Smooth muscle cell (in vitro differentiated cells): Measurements from ENCODE around the gene KLHDC1. TPM values are rescaled to one million over a fixed set of nuclear protein-coding genes. Genes with fewer than 3 reads are reported as not detected.
"Not testable (repeated sequence)": the region's sequence is repeated elsewhere in the genome, so short reads cannot be mapped to it uniquely, and the experiment has no call there.

Source experiments
- DNase-seq: peaks from one replicate; lab custom pipeline; 2025; ENCODE audit not compliant: unreplicated experiment; lab: John Stamatoyannopoulos, UW
- H2AFZ ChIP-seq: fragments of 200-600 bp; sonication (generic); 2 replicates; pipeline ENCODE4 v1.6.0; 2016; ENCODE audit warnings: antibody characterized with exemption, low read depth, mild to moderate bottlenecking
- H3F3A ChIP-seq: fragments of 200-600 bp; sonication (generic); 2 replicates; pipeline ENCODE4 v1.6.0; 2017; ENCODE audit warnings: antibody characterized with exemption, low read depth
- H3K27ac ChIP-seq: fragments of 200-600 bp; sonication (generic); 2 replicates; pipeline ENCODE4 v1.5.1; 2016; ENCODE audit warnings: low read depth, mild to moderate bottlenecking
- H3K27me3 ChIP-seq: fragments of 200-600 bp; sonication (generic); 2 replicates; pipeline ENCODE4 v1.6.1; 2016; ENCODE audit warnings: low read depth, mild to moderate bottlenecking
- H3K36me3 ChIP-seq: fragments of 200-600 bp; sonication (generic); 2 replicates; pipeline ENCODE4 v1.5.1; 2016; ENCODE audit warnings: low read depth
- H3K4me1 ChIP-seq: fragments of 200-600 bp; sonication (generic); 2 replicates; pipeline ENCODE4 v1.5.1; 2016; ENCODE audit warnings: low read depth
- H3K4me2 ChIP-seq: fragments of 200-600 bp; sonication (generic); 2 replicates; pipeline ENCODE4 v1.6.0; 2016; ENCODE audit warnings: mild to moderate bottlenecking
- H3K4me3 ChIP-seq: fragments of 200-600 bp; sonication (generic); 2 replicates; pipeline ENCODE4 v1.5.1; 2016; ENCODE audit warnings: mild to moderate bottlenecking
- H3K79me2 ChIP-seq: fragments of 200-600 bp; sonication (generic); 2 replicates; pipeline ENCODE4 v1.6.0; 2016; ENCODE audit warnings: low read depth, mild to moderate bottlenecking
- H3K9ac ChIP-seq: fragments of 200-600 bp; sonication (generic); 2 replicates; pipeline ENCODE4 v1.6.0; 2016; ENCODE audit warnings: low read depth
- H3K9me3 ChIP-seq: fragments of 200-600 bp; sonication (generic); replicated peaks from 2 replicates; pipeline ENCODE4 v1.5.1; 2016; ENCODE audit warnings: low read depth
- H4K20me1 ChIP-seq: fragments of 200-600 bp; sonication (generic); 2 replicates; pipeline ENCODE4 v1.6.0; 2016; ENCODE audit warnings: low read depth
- CTCF ChIP-seq: fragments of 200-600 bp; sonication (generic); IDR thresholded peaks from 2 replicates; pipeline ENCODE4 v1.5.1; 2017; ENCODE audit warnings: borderline replicate concordance, mild to moderate bottlenecking, antibody characterized with exemption; ENCODE audit not compliant: insufficient read depth, poor library complexity, severe bottlenecking
- WGBS: methylation state at CpG from one replicate; pipeline ENCODE4 v1.1.7; 2016; ENCODE audit warnings: low lambda C conversion rate; 5-methylcytosine and 5-hydroxymethylcytosine counted together
- polyA plus RNA-seq: library from polyadenylated mRNA; unstranded; fragments of >200 nt; fragmentation: Nextera tagmentation; extraction: Ambion mirVana; gene quantifications from 2 replicates; pipeline ENCODE4 v1.2.1, GENCODE V29; 2016
- total RNA-seq: library from RNA; depleted of rRNA; stranded (reverse); fragments of >200 nt; gene quantifications from 2 replicates; pipeline ENCODE4 v1.2.3, GENCODE V29; 2014

Gene KLHDC1
- total and polyA plus RNA-seq, 2 experiments from 2014 or later, result 5.1 to 5.9 TPM

- no peak overlapping the region for H3K9ac ChIP-seq
- no peak overlapping the region for H2AFZ ChIP-seq
- H3K27me3 ChIP-seq, result no peaks in the 10 kb centered on the region
- H4K20me1 ChIP-seq, result no peaks in the 10 kb centered on the region
- DNase-seq, result no peak
- H3K79me2 ChIP-seq, result no peaks in the 10 kb centered on the region
- H3K4me2 ChIP-seq, result no peak overlapping the region
- H3K36me3 ChIP-seq, result no peaks in the 10 kb centered on the region
- 68% methylated on average over 1 of the region's 1 CpG for WGBS
- no peak overlapping the region for H3K4me3 ChIP-seq
- no peak overlapping the region for H3K27ac ChIP-seq
- TF ChIP-seq CTCF, result no peak
- no peaks in the 10 kb centered on the region for H3K9me3 ChIP-seq
- no peaks in the 10 kb centered on the region for H3F3A ChIP-seq
- no peaks in the 10 kb centered on the region for H3K4me1 ChIP-seq
Measured at GRCh38 chr14:49745191-49745590, 52.3 kb downstream of the KLHDC1 start.

GRCh38 chr14:49746476-49746875 is 53.6 kb downstream of the KLHDC1 start:
- not testable (repeated sequence) for H3K4me1 ChIP-seq, H3K4me3 ChIP-seq, H3K36me3 ChIP-seq, H3K4me2 ChIP-seq, H4K20me1 ChIP-seq, H3K27me3 ChIP-seq, H3K79me2 ChIP-seq, H3K9ac ChIP-seq, H2AFZ ChIP-seq, H3K27ac ChIP-seq, H3F3A ChIP-seq, DNase-seq, H3K9me3 ChIP-seq

GRCh38 chr14:49754570-49755097 is 61.7 kb downstream of the KLHDC1 start:
- TF ChIP-seq CTCF, result no peak
- Histone ChIP-seq H3K4me3 (no peak overlapping the region), H3K36me3 (no peaks in the 10 kb centered on the region), H2AFZ (no peak overlapping the region), H3K9me3 (no peaks in the 10 kb centered on the region), H3K27me3 (no peaks in the 10 kb centered on the region), H3K4me2 (no peak overlapping the region), H3K4me1 (no peaks in the 10 kb centered on the region), H3K79me2 (no peaks in the 10 kb centered on the region), H3F3A (no peaks in the 10 kb centered on the region), H4K20me1 (no peaks in the 10 kb centered on the region), H3K27ac (no peak overlapping the region), H3K9ac (no peak overlapping the region)
- 64% methylated on average over 5 of the region's 5 CpGs for WGBS
- DNase-seq, result no peak

GRCh38 chr14:49755378-49755777 is 62.5 kb downstream of the KLHDC1 start:
- Histone ChIP-seq H3K4me1 (no peaks in the 10 kb centered on the region), H3K4me2 (no peak overlapping the region), H3K27ac (no peak overlapping the region), H3K27me3 (no peaks in the 10 kb centered on the region), H3K4me3 (no peak overlapping the region), H3F3A (no peaks in the 10 kb centered on the region), H3K9me3 (no peaks in the 10 kb centered on the region), H3K79me2 (no peaks in the 10 kb centered on the region), H3K9ac (no peak overlapping the region), H4K20me1 (no peaks in the 10 kb centered on the region), H3K36me3 (no peaks in the 10 kb centered on the region), H2AFZ (no peak overlapping the region)
- no peak for DNase-seq
- 87% methylated on average over 3 of the region's 3 CpGs for WGBS
- TF ChIP-seq CTCF, result no peak
